GM18502 (cell line): ENCODE results near the gene VCL.
"Not testable (repeated sequence)": the region's sequence is repeated elsewhere in the genome, so short reads cannot be mapped to it uniquely, and the experiment has no call there.

Source experiments
- ATAC-seq: cut with Tn5 transposase; IDR thresholded peaks from one replicate; pipeline ENCODE4 v1.9.1; 2021; ENCODE audit warnings: mild to moderate bottlenecking; ENCODE audit not compliant: unreplicated experiment, poor library complexity

VCL gene

DNA sequence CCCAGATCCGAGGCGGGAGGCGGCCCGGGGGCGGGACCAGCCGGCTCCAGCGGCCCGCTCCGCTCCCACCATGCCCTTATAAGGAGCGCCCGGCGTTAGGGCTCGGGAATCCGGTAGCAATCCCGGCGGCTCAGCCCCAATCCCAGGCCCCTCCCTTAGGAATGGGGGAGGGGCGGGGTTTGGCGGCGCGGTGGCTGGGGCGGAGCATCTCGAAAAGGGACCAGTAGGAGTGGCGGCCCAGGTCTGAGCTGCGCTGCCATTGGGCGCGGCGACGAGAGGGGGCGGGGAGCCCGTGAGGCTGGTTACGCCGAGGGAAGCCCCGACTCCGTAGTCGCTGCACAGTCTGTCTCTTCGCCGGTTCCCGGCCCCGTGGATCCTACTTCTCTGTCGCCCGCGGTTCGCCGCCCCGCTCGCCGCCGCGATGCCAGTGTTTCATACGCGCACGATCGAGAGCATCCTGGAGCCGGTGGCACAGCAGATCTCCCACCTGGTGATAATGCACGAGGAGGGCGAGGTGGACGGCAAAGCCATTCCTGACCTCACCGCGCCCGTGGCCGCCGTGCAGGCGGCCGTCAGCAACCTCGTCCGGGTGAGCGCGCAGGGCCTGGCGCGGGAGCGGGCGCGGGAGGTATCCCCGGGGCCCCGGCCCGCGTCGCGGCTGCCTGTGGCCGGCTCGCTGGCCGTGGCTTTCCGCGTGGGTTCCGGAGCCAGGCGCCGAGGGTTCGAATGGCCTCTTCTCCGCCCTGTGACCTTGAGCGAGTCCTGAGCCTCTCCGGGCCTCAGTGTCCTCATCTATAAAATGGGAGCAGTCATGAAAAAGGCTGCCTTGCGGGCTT lies at the start of gene VCL:
Gene VCL (plus strand): TSS at position 330 of the 836 bp plus-strand sequence. CDS start 92 bp downstream, at position 422.
- peak; percentile 96 for ATAC-seq

DNA sequence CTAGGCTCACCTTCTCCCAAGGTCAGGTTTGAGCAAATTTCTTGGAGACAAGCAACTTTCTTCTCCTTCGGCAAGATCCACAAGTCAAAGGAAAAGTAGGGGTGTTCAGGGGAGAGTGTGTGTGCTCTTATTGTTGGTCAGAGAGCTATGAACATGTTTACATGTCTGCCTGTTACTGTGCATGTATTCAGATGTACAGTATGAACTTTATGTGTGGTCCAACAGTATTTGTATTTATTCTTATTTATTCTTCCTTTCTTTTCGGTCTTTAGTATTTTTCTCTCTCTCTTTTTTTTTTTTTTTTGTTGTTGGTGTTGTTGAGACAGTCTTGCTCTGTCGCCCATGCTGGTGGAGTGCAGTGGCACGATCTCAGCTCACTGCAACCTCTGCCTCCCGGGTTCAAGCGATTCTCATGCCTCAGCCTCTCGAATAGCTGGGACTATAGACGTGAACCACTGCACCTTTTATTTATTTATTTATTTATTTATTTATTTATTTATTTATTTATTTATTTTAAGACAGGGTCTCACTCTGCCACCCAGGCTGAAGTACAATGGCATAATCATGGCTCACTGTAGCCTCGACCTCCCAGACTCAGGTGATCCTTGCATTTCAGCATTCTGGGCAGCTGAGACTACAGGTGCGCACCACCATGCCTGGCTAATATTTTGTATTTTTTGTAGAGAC lies 48.8 kb upstream of the VCL start:
- no peak for ATAC-seq

DNA sequence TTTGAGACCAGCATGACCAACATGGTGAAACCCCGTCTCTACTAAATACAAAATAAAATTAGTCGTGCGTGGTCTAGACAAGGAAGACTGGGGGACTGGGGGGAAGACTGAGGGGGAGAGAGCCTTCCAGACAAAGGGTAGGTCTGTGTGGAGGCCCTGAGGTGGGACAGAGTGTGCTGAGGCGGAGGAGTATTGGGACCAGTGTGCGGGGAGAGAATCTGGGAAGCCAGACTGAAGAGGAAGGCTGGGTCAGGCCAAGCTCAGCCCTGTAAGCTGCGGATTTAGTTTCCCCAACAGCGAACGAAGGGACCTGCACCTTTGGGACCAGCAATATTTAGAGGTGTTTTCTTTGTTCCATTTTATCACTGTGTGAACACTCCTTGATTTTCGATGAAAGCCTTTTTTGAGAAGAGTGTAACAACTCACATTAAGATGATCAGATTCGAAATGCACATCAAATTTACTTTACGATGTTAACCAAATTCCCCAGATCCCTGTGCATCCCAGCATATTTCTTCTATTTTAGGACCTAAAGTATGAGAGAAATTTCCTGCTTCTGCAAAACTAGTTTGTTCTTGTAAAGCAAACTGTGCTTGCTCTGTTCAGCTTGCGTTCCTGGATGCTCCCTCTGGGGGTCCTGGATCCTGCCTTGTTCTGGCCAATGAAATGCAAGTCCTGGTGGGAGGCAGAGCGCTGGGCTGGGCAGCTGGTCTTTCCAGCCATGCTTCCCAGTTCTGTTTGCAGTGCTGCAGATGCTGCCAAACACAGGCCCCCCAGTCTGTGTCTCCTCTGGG lies 47.6 kb upstream of the VCL start:
- ATAC-seq = no peak

DNA sequence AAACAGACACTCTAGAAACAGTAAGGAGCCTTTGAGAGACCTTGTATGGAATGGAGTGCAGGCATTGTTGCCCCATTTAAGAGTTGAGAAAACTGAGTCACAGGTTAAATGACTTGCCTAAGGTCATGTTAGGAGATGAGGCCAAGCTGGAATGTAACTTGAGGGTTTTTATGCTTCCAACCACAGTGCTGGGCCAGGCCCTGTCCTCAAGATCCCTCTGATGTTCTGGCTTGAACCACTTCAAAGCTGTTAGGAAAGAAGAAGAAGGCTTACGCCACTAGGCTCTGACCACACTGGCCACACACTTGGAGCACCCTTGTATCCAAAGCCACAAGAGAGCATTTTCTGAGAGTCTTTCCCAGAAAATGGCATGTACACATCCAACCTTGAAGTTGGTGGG lies 44.3 kb upstream of the VCL start:
- no peak for ATAC-seq

DNA sequence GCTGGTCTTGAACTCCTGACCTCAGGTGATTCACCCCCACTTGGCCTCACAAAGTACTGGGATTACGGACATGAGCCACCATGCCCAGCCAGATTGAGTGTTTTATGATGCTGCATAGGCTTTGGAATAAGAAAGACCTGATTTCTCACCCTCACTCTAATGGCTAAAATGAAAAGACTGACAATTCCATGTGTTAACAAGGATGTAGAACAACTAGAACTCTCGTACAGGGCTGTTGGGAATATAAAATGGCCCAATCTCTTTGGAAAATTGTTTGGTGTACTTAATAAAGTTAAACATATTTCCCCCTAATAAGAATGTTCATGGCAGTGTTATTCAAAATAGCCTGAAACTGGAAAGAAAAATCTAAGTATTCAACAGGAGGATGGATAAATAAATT lies 43.2 kb upstream of the VCL start:
- no peak for ATAC-seq

DNA sequence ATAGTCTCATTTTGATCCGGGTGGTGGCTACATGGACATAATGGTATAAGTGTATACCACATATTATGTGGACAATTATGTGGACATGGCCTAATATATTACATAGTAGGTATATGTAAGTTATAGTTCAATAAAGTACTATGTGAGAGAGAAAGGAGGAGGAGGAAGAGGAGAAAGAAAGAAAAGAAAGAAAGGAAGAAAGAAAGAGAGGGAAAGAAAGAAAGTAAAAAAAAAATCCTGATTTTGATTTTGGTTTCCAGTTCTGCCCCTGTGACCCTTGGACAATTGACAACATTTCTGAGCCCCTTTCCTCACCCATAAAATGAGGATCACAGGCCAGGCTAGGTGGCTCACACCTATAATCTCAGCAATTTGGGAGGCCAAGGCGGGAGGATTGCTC lies 42.2 kb upstream of the VCL start:
- no peak for ATAC-seq

DNA sequence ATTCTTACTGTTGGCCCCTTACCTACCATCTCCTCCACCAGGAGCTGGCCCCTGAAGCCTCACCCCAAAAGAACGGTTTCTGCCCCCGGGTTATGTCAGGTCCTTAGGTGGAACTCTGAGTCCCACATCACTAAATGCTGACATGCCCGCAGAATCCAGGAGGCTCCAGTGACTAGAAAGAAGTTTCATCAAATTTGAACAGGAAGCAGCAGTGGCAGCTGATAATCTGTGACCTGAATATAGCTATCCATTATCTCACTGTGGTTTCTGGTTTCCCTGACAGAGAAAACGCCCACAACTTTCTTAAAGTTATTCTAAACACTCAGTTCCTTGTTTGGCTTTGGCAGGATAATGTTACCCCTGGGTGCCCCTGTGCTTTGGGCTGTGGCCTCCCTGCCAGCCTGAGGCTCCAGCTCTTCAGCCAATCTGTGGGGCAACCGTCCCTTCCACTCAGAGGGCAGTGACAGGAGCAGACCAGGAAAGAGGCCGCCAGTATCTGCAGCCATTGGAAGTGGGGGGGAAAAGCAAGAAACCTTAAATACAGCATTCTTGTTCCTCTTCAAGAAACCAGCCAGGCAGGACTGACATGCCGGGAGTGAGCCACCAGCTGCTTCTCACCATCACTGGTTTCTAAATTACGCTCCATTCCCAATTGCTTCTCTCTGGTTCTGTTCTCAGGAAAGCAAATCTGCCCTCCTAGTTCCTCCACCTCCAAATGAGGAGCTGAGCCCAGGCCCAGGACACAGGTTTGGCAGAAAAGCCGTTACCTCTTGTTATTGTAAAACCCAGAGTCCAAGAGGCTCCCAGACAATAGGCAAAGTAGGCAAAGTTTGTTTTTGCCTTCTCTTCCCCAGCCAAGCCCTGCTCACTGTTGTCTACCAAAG lies 41.2 kb upstream of the VCL start:
- peak; percentile 61 for ATAC-seq

DNA sequence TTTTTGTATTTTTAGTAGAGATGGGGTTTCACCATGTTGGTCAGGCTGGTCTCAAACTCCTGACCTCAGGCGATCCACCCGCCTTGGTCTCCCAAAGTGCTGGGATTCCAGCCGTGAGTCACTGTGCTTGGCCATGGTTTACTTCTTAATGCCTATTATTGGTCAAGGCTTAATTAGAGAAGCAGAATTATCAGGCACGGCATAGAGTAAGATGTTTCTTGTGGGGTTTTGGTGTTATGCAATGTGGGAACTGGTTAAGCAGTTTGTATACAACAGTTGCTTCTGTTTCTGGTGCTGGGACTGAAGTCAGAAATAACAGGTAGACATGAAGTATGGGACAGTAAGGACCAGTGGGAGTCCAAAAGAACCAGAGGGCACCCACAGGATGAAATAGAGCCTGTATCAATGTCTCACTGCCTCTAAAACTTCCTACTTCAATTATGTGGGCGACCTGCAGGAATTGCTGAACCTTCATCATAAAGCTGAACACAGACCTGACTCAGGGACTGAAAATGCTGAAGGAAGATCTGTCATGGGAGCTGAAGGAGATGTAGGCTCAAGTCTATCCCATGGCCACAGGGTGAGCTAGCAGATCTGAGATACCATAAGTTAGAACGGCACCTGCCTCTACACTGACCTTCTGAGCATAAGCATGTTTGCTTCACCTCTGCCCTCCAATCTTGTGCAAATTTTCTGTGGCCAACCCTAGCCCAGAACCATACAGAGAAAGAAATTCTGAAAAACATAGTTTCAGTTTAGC lies 38.3 kb upstream of the VCL start:
- ATAC-seq = no peak

DNA sequence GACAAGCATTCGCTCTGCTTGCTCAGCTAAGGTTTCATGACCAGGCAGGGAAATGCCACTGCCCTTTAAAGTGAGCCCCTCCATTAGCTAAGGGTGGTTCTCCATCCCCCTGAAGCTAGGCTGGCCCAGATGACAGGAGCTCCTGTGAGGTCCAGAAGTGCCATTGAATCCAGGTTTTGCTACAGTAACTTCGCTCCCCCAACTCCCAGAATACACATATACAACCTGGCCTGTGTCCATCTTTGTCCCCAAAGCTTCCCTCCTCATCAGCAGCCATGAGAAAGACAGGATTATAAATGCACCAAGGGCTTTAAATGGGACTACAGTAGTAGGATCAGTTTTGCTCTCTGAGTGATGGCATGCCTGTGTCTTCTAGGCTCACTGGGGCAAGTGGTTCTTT lies 35.5 kb upstream of the VCL start:
- no peak for ATAC-seq

DNA sequence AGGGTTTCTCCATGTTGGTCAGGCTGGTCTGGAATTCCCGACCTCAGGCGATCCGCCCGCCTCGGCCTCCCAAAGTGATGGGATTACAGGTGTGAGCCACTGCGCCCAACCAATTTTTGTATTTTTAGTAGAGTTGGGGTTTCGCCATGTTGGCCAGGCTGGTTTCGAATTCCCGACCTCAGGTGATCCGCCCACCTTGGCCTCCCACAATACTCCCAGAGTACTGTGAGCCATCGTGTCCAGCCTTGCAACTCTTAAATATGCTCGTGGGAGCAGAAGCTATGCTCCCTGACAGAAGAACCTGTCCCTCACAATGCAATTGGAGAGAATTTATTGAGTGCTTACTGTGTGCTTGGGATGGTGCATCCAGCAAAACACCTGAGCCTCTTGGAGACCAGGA lies 34.4 kb upstream of the VCL start:
- ATAC-seq = not testable (repeated sequence)

DNA sequence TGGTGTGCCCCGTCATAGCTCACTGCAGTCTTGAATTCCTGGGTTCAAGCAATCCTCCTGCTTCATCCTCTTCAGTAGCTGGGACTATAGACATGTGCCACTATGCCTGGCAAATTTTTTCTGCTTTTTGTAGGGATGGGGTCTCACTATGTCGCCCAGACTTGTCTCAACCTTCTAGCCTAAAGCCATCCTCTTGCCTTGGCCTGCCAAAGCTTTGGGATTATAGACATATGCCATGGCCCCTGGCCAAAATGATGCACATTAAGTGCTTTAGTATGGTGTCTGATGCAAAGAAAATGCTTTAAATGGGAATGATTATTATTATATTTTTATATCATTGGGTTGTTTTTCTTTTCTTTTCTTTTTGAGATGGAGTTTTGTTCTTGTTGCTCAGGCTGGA lies 33.2 kb upstream of the VCL start:
- ATAC-seq = no peak

DNA sequence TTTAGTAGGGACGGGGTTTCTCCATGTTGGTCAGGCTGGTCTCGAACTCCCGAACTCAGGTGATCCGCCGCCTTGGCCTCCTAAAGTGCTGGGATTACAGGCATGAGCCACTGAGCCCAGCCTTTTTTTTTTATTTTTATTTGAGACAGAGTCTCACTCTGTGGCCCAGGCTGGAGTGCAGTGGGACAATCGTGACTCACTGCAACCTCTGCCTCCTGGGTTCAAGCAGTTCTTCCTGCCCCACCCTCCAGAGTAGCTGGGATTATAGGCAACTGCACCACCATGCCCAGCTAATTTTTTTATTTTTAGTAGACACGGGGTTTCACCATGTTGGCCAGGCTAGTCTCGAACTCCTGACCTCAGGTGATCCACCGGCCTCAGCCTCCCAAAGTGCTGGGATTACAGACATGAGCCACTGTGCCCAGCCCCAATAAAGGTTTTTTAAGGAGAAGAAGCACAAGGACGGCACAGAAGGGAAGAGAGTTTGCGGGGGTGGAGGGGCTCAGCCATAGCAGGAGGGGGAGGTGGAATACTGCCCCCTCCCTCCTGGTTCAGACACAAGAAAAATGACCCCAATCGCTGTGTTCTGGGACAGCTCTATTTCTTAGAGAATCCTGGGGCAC lies 32.5 kb upstream of the VCL start:
- not testable (repeated sequence) for ATAC-seq

DNA sequence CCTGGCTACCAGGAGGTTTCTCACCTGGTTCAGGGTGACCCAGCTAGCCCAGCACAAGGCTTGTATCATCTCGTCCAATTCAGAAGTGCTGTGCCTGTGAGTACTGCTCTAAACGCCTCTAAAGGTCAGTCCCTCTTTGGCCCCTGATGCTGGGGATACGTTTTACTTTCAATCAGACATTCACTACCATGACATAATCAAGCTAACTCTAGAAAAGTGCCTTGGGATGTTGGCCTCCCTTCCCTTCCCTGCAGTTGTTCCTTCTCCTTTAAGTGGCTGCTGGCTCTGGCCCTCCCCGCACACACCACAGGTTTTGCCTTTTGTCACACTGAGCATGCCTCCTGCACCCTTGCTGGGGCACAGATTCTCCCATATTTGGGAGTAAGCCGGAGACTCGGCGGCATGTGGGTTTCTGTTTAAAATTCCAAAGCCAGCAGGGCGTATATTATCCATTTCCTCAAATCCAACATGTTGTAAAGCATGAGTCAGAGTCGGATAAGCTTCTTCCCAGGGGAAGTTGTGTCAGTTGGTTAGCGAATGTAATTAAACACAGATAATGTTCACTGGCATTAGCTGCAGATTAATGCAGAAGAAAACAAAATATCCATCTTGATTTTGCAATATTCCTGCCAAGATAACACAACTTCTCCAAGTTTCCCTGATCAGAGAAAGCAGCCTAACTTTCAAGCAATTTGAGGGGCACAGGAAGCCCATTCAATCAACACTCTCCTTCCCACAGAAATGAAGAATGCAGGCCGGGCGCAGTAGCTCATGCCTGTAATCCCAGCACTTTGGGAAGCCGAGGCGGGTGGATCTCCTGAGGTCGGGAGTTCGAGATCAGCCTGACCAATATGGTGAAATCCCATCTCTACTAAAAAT lies 31.8 kb upstream of the VCL start:
- no peak for ATAC-seq

DNA sequence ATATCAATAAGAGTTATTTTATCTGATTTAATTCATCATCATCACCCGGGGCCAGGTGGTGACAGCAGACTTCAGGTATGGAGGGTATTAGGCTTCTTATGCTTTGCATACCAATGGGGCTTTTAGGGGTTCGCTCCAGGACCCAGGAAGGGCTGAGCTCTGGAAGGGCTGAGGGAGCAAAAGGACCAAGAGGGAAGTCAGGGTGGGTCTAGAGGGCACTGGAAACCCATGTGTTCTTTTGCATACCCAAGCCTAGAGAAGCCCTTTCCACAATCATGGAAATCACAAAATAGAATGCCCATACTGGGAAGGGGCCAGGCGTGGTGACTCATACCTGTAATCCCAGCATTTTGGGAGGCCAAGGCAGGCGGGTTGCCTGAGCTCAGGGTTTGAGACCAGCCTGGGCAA lies 30.9 kb upstream of the VCL start:
- ATAC-seq = no peak

DNA sequence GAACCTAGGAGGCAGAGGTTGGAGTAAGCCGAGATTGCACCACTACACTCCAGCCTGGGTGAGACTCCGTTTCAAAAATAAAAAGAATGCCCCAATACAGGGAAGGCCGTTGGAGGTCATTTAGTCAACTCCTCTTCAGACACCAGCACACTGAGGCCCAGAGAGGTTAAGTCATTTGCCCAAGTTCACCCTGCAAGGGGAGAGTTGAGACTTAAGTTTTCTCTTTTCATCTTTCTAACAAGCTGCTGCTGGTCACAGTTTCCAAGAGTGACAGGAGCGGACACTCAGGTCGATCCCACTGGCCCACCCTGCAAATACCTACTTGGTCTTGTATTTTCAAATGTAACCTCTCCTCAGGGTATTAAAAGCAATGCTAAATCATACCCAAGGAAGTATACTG lies 30.4 kb upstream of the VCL start:
- ATAC-seq = no peak

DNA sequence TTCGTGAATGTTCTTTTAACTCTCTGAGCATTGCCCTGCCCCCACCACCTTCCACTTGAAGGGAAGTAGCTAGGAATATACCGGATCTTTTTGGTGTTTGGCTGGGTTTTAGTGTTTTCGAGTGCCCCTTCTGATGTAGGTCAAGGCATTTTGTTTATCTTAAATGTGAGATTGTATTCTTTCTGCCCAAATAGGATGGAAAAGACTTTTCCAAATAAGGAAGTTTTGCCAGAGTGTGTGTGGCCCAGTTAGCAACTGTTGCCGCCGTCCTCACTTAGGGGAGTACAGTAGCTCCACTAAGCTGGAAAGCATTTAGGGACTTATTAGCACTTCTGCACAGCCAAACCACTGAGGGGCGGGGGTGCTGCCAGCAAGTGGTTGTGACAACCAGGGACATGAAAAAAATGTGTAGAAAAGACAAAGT lies 29.8 kb upstream of the VCL start:
- ATAC-seq = no peak

DNA sequence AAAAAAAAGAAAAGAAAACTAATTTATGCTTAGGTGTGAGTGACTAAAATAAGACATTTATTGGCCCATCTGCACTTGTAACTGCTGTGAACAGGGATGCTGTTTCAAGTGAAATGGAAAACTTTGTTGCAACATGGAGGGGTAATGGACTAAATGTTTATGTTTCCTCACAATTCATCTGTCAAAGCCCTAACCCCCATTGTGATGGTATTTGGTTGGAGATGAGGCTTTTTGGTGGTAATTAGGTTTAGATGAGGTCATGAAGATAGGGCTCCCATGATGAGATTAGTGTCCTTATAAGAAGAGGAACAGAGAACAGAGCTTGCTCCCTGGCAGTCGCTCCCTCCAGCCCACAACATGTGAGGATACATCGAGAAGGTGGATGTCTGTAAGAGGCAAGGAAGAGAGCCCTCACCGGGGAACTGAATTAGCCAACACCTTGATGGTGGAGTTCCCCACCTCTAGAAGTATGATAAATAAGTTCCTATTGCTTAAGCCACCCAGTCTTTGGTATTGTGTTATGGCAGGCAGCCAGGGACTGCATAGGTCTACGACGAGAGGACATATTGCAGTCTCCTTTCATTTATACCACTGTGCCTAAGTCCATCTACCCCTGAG lies 28.6 kb upstream of the VCL start:
- no peak for ATAC-seq

DNA sequence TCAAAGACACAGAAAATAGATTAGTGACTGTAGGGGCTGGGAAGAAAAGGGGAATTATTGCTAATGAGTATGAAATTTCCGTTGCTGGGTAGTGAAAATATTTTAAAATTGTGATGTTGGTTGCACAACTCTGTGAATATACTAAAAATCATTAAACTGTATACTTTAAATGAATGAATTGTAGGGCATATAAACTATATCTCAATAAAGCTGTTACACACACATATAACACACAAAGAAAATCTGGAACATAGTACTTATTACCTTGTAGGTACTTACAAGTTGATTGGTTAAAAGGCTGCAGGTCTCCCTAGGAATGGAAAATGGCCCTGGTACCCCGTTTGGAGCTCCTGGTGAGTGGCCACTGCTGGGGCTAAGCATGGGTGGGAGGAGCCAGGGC lies 27.1 kb upstream of the VCL start:
- no peak for ATAC-seq
